ENCODE results near the gene CSRNP3. TPM values are rescaled to one million over a fixed set of nuclear protein-coding genes. Genes with fewer than 3 reads are reported as not detected.

The CSRNP3 gene
- total RNA-seq, 1 donor from 2014 or later = 1.5 TPM

GRCh38 chr2:165645930-165646831 is 176.7 kb downstream of the CSRNP3 start:
- H3K4me3 Mint-ChIP-seq (ENCODE audit: unreplicated experiment) = no peak overlapping the region
- peak overlapping the region; percentile 64 for H3K27ac Mint-ChIP-seq (ENCODE audit: unreplicated experiment)
- no peak for DNase-seq (ENCODE audit: extremely low spot score, unreplicated experiment)
- H3K4me1 Mint-ChIP-seq (ENCODE audit: unreplicated experiment) = peaks cover 16% of the 10 kb centered on the region
- TF ChIP-seq, protein P1, sequence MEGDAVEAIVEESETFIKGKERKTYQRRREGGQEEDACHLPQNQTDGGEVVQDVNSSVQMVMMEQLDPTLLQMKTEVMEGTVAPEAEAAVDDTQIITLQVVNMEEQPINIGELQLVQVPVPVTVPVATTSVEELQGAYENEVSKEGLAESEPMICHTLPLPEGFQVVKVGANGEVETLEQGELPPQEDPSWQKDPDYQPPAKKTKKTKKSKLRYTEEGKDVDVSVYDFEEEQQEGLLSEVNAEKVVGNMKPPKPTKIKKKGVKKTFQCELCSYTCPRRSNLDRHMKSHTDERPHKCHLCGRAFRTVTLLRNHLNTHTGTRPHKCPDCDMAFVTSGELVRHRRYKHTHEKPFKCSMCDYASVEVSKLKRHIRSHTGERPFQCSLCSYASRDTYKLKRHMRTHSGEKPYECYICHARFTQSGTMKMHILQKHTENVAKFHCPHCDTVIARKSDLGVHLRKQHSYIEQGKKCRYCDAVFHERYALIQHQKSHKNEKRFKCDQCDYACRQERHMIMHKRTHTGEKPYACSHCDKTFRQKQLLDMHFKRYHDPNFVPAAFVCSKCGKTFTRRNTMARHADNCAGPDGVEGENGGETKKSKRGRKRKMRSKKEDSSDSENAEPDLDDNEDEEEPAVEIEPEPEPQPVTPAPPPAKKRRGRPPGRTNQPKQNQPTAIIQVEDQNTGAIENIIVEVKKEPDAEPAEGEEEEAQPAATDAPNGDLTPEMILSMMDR (IDR thresholded peaks at IDR 0.05) = no peak
- peaks cover 2% of the 10 kb centered on the region for H3K27me3 Mint-ChIP-seq (ENCODE audit: unreplicated experiment)
- H3K36me3 Mint-ChIP-seq (ENCODE audit: unreplicated experiment) = no peaks in the 10 kb centered on the region
- H3K9me3 Mint-ChIP-seq (ENCODE audit: unreplicated experiment) = peaks cover 6% of the 10 kb centered on the region

- Mint-ChIP-seq H3K9me3 (ENCODE audit: unreplicated experiment) (peaks cover 6% of the 10 kb centered on the region), H3K36me3 (ENCODE audit: unreplicated experiment) (no peaks in the 10 kb centered on the region), H3K4me3 (ENCODE audit: unreplicated experiment) (no peak overlapping the region), H3K27me3 (ENCODE audit: unreplicated experiment) (peaks cover 2% of the 10 kb centered on the region), H3K27ac (ENCODE audit: unreplicated experiment) (no peak overlapping the region), H3K4me1 (ENCODE audit: unreplicated experiment) (peaks cover 16% of the 10 kb centered on the region)
- no peak for DNase-seq (ENCODE audit: extremely low spot score, unreplicated experiment)
- TF ChIP-seq, protein P1 (IDR thresholded peaks at IDR 0.05) = no peak
Measured at GRCh38 chr2:165647409-165647808, 177.9 kb downstream of the CSRNP3 start.

DNA sequence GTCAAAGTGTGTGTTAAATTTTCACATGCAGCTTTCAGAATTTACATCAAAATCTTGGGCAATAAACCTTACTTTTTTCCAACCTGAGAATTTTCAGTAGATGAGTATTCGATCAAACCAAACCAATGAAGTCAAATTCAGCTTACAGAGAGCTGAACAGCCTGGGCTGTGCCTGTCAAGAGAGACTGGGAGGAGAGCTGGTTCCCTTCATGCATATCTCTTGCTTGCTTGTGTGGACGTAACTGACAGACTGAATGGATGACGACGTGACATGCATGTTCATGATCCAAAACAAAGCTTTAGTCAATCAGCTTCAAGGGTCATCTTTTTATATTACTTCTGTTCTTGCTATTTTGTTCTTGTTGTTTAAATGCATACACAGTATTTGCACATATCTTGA is 179.3 kb downstream of the CSRNP3 start:
- Mint-ChIP-seq H3K4me1 (ENCODE audit: unreplicated experiment) (peaks cover 16% of the 10 kb centered on the region), H3K9me3 (ENCODE audit: unreplicated experiment) (no peaks in the 10 kb centered on the region), H3K27me3 (ENCODE audit: unreplicated experiment) (peaks cover 2% of the 10 kb centered on the region), H3K36me3 (ENCODE audit: unreplicated experiment) (no peaks in the 10 kb centered on the region), H3K27ac (ENCODE audit: unreplicated experiment) (no peak overlapping the region), H3K4me3 (ENCODE audit: unreplicated experiment) (no peak overlapping the region)
- no peak for DNase-seq (ENCODE audit: extremely low spot score, unreplicated experiment)
- TF ChIP-seq, protein P1 (IDR thresholded peaks at IDR 0.05) = no peak

DNA sequence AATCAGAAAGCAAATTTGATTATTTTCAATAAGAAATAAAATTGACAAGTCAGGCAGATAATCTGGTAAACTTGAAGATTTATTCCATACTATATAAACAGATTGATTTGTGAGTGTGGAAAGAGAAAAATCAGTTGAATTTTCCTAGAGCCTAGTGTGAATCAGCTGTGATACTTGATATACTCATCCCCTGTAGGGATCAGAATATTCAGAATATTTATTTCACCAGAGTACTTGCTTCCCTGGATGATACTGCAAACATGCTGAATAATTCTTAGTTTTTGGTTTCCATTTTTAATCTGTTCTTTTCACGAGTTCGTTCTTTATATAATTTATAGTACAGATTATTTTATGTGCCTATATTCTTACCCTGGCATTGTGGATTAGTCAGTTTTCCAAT is 181.7 kb downstream of the CSRNP3 start:
- H3K9me3 Mint-ChIP-seq (ENCODE audit: unreplicated experiment) = no peaks in the 10 kb centered on the region
- no peak for DNase-seq (ENCODE audit: extremely low spot score, unreplicated experiment)
- no peaks in the 10 kb centered on the region for H3K36me3 Mint-ChIP-seq (ENCODE audit: unreplicated experiment)
- H3K27me3 Mint-ChIP-seq (ENCODE audit: unreplicated experiment) = peaks cover 2% of the 10 kb centered on the region
- H3K4me3 Mint-ChIP-seq (ENCODE audit: unreplicated experiment) = no peak overlapping the region
- TF ChIP-seq, protein P1 (IDR thresholded peaks at IDR 0.05) = no peak
- peaks cover 6% of the 10 kb centered on the region for H3K4me1 Mint-ChIP-seq (ENCODE audit: unreplicated experiment)
- H3K27ac Mint-ChIP-seq (ENCODE audit: unreplicated experiment) = no peak overlapping the region

- TF ChIP-seq, protein P1 (IDR thresholded peaks at IDR 0.05) = no peak
- no peak overlapping the region for H3K27ac Mint-ChIP-seq (ENCODE audit: unreplicated experiment)
- no peaks in the 10 kb centered on the region for H3K27me3 Mint-ChIP-seq (ENCODE audit: unreplicated experiment)
- no peaks in the 10 kb centered on the region for H3K9me3 Mint-ChIP-seq (ENCODE audit: unreplicated experiment)
- H3K4me1 Mint-ChIP-seq (ENCODE audit: unreplicated experiment) = no peaks in the 10 kb centered on the region
- H3K4me3 Mint-ChIP-seq (ENCODE audit: unreplicated experiment) = no peak overlapping the region
- no peak for DNase-seq (ENCODE audit: extremely low spot score, unreplicated experiment)
- no peaks in the 10 kb centered on the region for H3K36me3 Mint-ChIP-seq (ENCODE audit: unreplicated experiment)
Measured at GRCh38 chr2:165655661-165656060, 186.2 kb downstream of the CSRNP3 start.
